Activated T-helper 1 cell treated with anti-CD3 and anti-CD28 coated beads, Interleukin-12 subunit alpha, Interleukin-12 subunit beta, Interleukin-2, Interleukin-4 antibody, amounts not matched to agents 30 ng/mL and 10 ng/mL and 1 ng/mL, durations not matched to agents 14 hours and 24 hours and 36 hours (primary cell): ENCODE results near the gene VSIG10. TPM values are rescaled to one million over a fixed set of nuclear protein-coding genes. Genes with fewer than 3 reads are reported as not detected.

Experiments used
- DNase-seq: peaks from one replicate; pipeline ENCODE4 v3.0.0; 2021; ENCODE audit warnings: low spot score
- H3K27ac Mint-ChIP-seq: one replicate; pipeline ENCODE4 v1.8.0; 2021; ENCODE audit warnings: mild to moderate bottlenecking, mixed read lengths
- H3K27me3 Mint-ChIP-seq: one replicate; pipeline ENCODE4 v1.8.0; 2022; ENCODE audit warnings: mild to moderate bottlenecking, moderate library complexity, mixed read lengths; ENCODE audit not compliant: insufficient read depth
- H3K36me3 Mint-ChIP-seq: one replicate; pipeline ENCODE4 v1.8.0; 2021; ENCODE audit warnings: low read depth, mixed read lengths
- H3K4me1 Mint-ChIP-seq: one replicate; pipeline ENCODE4 v1.8.0; 2021; ENCODE audit warnings: low read depth, mixed read lengths
- H3K4me3 Mint-ChIP-seq: one replicate; pipeline ENCODE4 v1.8.0; 2021; ENCODE audit warnings: mild to moderate bottlenecking, moderate library complexity, mixed read lengths
- H3K9me3 Mint-ChIP-seq: one replicate; pipeline ENCODE4 v1.8.0; 2021; ENCODE audit warnings: mixed read lengths
- intact Hi-C: fragments of 100-400 bp; cut with micrococcal nuclease; formaldehyde crosslinking; loops from one replicate; pipeline ENCODE4 v1.15.1; 2024
- total RNA-seq: library from RNA; stranded (reverse); gene quantifications from 2 replicates; pipeline ENCODE4 v1.2.3, GENCODE V29; 2022

VSIG10 gene
- total RNA-seq, 1 donor from 2014 or later = 16.0 TPM

GRCh38 chr12:118052324-118053070 lies 51.3 kb downstream of the VSIG10 start:
- peak overlapping the region; percentile 87 for H3K27ac Mint-ChIP-seq
- peaks cover 43% of the 10 kb centered on the region for H3K4me1 Mint-ChIP-seq
- no peak for DNase-seq
- H3K4me3 Mint-ChIP-seq = no peak overlapping the region
- H3K27me3 Mint-ChIP-seq = no peaks in the 10 kb centered on the region
- peaks cover 40% of the 10 kb centered on the region for H3K36me3 Mint-ChIP-seq
- intact Hi-C loops = loop anchor here (1.0 kb wide), 3 partner anchors 8 to 17 kb away; no protein-coding TSS in a partner anchor
- no peaks in the 10 kb centered on the region for H3K9me3 Mint-ChIP-seq

- DNase-seq = no peak
- Mint-ChIP-seq H3K4me3 (no peak overlapping the region), H3K27ac (peak overlapping the region; percentile 87), H3K36me3 (peaks cover 43% of the 10 kb centered on the region), H3K27me3 (no peaks in the 10 kb centered on the region), H3K9me3 (no peaks in the 10 kb centered on the region), H3K4me1 (peaks cover 41% of the 10 kb centered on the region)
- intact Hi-C loops = no loop called here
Observed at GRCh38 chr12:118050972-118051910, 52.6 kb downstream of the VSIG10 start.

- DNase-seq = no peak
- intact Hi-C loops = loop anchor here (10.0 kb wide), 1 partner anchor 258 kb away; no protein-coding TSS in a partner anchor
- no peak overlapping the region for H3K4me3 Mint-ChIP-seq
- no peaks in the 10 kb centered on the region for H3K9me3 Mint-ChIP-seq
- peak overlapping the region; percentile 95 for H3K27ac Mint-ChIP-seq
- peaks cover 58% of the 10 kb centered on the region for H3K36me3 Mint-ChIP-seq
- peaks cover 43% of the 10 kb centered on the region for H3K4me1 Mint-ChIP-seq
- H3K27me3 Mint-ChIP-seq = no peaks in the 10 kb centered on the region
Observed at GRCh38 chr12:118046430-118046829, 57.4 kb downstream of the VSIG10 start.

GRCh38 chr12:118044577-118044976 lies 59.2 kb downstream of the VSIG10 start:
- Mint-ChIP-seq H3K27ac (peak overlapping the region; percentile 95), H3K36me3 (peaks cover 59% of the 10 kb centered on the region), H3K4me3 (peak overlapping the region; percentile 72), H3K9me3 (no peaks in the 10 kb centered on the region), H3K4me1 (peaks cover 43% of the 10 kb centered on the region), H3K27me3 (no peaks in the 10 kb centered on the region)
- DNase-seq = no peak
- intact Hi-C loops = loop anchor here (1.0 to 10.0 kb wide), 4 partner anchors 8 to 260 kb away; partner anchors contain the start of gene RFC5

- H3K4me1 Mint-ChIP-seq = peaks cover 47% of the 10 kb centered on the region
- DNase-seq = no peak
Observed at GRCh38 chr12:118044075-118044474, 59.7 kb downstream of the VSIG10 start.

GRCh38 chr12:118042091-118042490 lies 61.7 kb downstream of the VSIG10 start:
- Mint-ChIP-seq H3K9me3 (no peaks in the 10 kb centered on the region), H3K27ac (peak overlapping the region; percentile 89), H3K27me3 (no peaks in the 10 kb centered on the region), H3K4me1 (peaks cover 48% of the 10 kb centered on the region), H3K4me3 (no peak overlapping the region), H3K36me3 (peaks cover 68% of the 10 kb centered on the region)
- no peak for DNase-seq
- intact Hi-C loops = loop anchor here (10.0 kb wide), 1 partner anchor 263 kb away; no protein-coding TSS in a partner anchor

More at GRCh38 chr12:118044075-118044474, 59.7 kb downstream of the VSIG10 start:
- Mint-ChIP-seq H3K27ac (peak overlapping the region; percentile 95), H3K4me3 (peak overlapping the region; percentile 72), H3K27me3 (no peaks in the 10 kb centered on the region), H3K9me3 (no peaks in the 10 kb centered on the region), H3K36me3 (peaks cover 58% of the 10 kb centered on the region)
- intact Hi-C loops = loop anchor here (1.0 to 10.0 kb wide), 4 partner anchors 8 to 261 kb away; partner anchors contain the start of gene RFC5

GRCh38 chr12:118038137-118038536 lies 65.7 kb downstream of the VSIG10 start:
- peaks cover 60% of the 10 kb centered on the region for H3K4me1 Mint-ChIP-seq
- no peaks in the 10 kb centered on the region for H3K9me3 Mint-ChIP-seq
- intact Hi-C loops = loop anchor here (10.0 kb wide), 2 partner anchors 1113 to 1977 kb away; no protein-coding TSS in a partner anchor
- H3K27ac Mint-ChIP-seq = peak overlapping the region; percentile 75
- H3K4me3 Mint-ChIP-seq = no peak overlapping the region
- H3K27me3 Mint-ChIP-seq = no peaks in the 10 kb centered on the region
- DNase-seq = no peak
- H3K36me3 Mint-ChIP-seq = peaks cover 76% of the 10 kb centered on the region

- Mint-ChIP-seq H3K27me3 (no peaks in the 10 kb centered on the region), H3K9me3 (no peaks in the 10 kb centered on the region), H3K27ac (peak overlapping the region; percentile 99), H3K36me3 (peaks cover 71% of the 10 kb centered on the region), H3K4me1 (peaks cover 53% of the 10 kb centered on the region), H3K4me3 (no peak overlapping the region)
- intact Hi-C loops = loop anchor here (10.0 kb wide), 2 partner anchors 1112 to 1978 kb away; no protein-coding TSS in a partner anchor
- DNase-seq = no peak
Observed at GRCh38 chr12:118036672-118037411, 67.0 kb downstream of the VSIG10 start.

GRCh38 chr12:118035190-118036041 lies 68.4 kb downstream of the VSIG10 start:
- Mint-ChIP-seq H3K27ac (peak overlapping the region; percentile 99), H3K4me3 (peak overlapping the region; percentile 57), H3K4me1 (peaks cover 46% of the 10 kb centered on the region), H3K27me3 (no peaks in the 10 kb centered on the region), H3K9me3 (no peaks in the 10 kb centered on the region), H3K36me3 (peaks cover 71% of the 10 kb centered on the region)
- no peak for DNase-seq
- intact Hi-C loops = loop anchor here (1.0 to 10.0 kb wide), 8 partner anchors 9 to 1979 kb away; partner anchors contain the start of genes RFC5 and SUDS3

GRCh38 chr12:118034429-118035189 lies 69.2 kb downstream of the VSIG10 start:
- Mint-ChIP-seq H3K9me3 (no peaks in the 10 kb centered on the region), H3K27me3 (no peaks in the 10 kb centered on the region), H3K27ac (peak overlapping the region; percentile 99), H3K4me1 (peaks cover 50% of the 10 kb centered on the region), H3K36me3 (peaks cover 76% of the 10 kb centered on the region), H3K4me3 (peak overlapping the region; percentile 57)
- DNase-seq = no peak
- intact Hi-C loops = loop anchor here (1.0 to 10.0 kb wide), 8 partner anchors 10 to 1980 kb away; partner anchors contain the start of genes RFC5 and SUDS3

GRCh38 chr12:118033902-118034301 lies 69.9 kb downstream of the VSIG10 start:
- intact Hi-C loops = loop anchor here (2.0 to 10.0 kb wide), 3 partner anchors 343 to 1981 kb away; partner anchors contain the start of gene SUDS3
- Mint-ChIP-seq H3K4me3 (no peak overlapping the region), H3K9me3 (no peaks in the 10 kb centered on the region), H3K36me3 (peaks cover 74% of the 10 kb centered on the region), H3K27me3 (no peaks in the 10 kb centered on the region), H3K27ac (peak overlapping the region; percentile 99), H3K4me1 (peaks cover 47% of the 10 kb centered on the region)
- no peak for DNase-seq
